ENCODE results near the gene SRP9.
"Not testable (repeated sequence)": the region's sequence is repeated elsewhere in the genome, so short reads cannot be mapped to it uniquely, and the experiment has no call there.

SRP9 gene

GRCh38 chr1:225817611-225818061, 40.0 kb downstream of the SRP9 start:
- DNase-seq, result peak; percentile 70

GRCh38 chr1:225818229-225818628, 40.6 kb downstream of the SRP9 start:
- DNase-seq, result no peak

GRCh38 chr1:225819346-225820192, 41.9 kb downstream of the SRP9 start:
- DNase-seq, result no peak

- no peak for DNase-seq
These were observed 43.0 kb downstream of the SRP9 start for GRCh38 chr1:225820522-225821120.

- no peak for DNase-seq
These were observed 45.2 kb downstream of the SRP9 start for GRCh38 chr1:225822655-225823403.

- DNase-seq, result no peak
These were observed 46.2 kb downstream of the SRP9 start for GRCh38 chr1:225823811-225824261.

- DNase-seq, result no peak
These were observed 46.9 kb downstream of the SRP9 start for GRCh38 chr1:225824533-225824941.

GRCh38 chr1:225825078-225825477, 47.5 kb downstream of the SRP9 start:
- no peak for DNase-seq

GRCh38 chr1:225825607-225826007, 48.0 kb downstream of the SRP9 start:
- DNase-seq, result no peak

GRCh38 chr1:225827076-225827475, 49.5 kb downstream of the SRP9 start:
- DNase-seq, result no peak

- no peak for DNase-seq
These were observed 51.2 kb downstream of the SRP9 start for GRCh38 chr1:225828706-225829345.

GRCh38 chr1:225830841-225831240, 53.2 kb downstream of the SRP9 start:
- no peak for DNase-seq

GRCh38 chr1:225834417-225835329, 57.0 kb downstream of the SRP9 start:
- no peak for DNase-seq

GRCh38 chr1:225835856-225836255, 58.2 kb downstream of the SRP9 start:
- no peak for DNase-seq

- DNase-seq, result not testable (repeated sequence)
These were observed 58.7 kb downstream of the SRP9 start for GRCh38 chr1:225836296-225836695.

GRCh38 chr1:225838793-225839192, 61.2 kb downstream of the SRP9 start:
- DNase-seq, result no peak

All from T1000 (cell line).